HCT116 (cell line): ENCODE data around the gene NHSL2.

Experiments used
- EZH2 ChIP-seq: fragments of 200-600 bp; sonication (generic); IDR thresholded peaks from 2 replicates; pipeline ENCODE4 v1.6.1; 2017; ENCODE audit warnings: antibody characterized with exemption, mixed run types
- EZH2phosphoT487 ChIP-seq: fragments of 200-600 bp; IDR thresholded peaks from 2 replicates; pipeline ENCODE4 v1.6.1; 2018; ENCODE audit warnings: antibody characterized with exemption, borderline replicate concordance
- JUND ChIP-seq: IDR thresholded peaks from 2 replicates; pipeline ENCODE4 v1.6.1; 2012
- MAX ChIP-seq: IDR thresholded peaks from 2 replicates; pipeline ENCODE4 v1.6.1; 2012
- POLR2A ChIP-seq: IDR thresholded peaks from 2 replicates; pipeline ENCODE4 v1.7.0; 2011; ENCODE audit warnings: borderline replicate concordance; ENCODE audit not compliant: insufficient read depth, insufficient read length; ENCODE audit errors: extremely low read depth
- RAD21 ChIP-seq: IDR thresholded peaks from 2 replicates; pipeline ENCODE4 v1.6.1; 2012; ENCODE audit warnings: low read depth, mild to moderate bottlenecking
- REST ChIP-seq: IDR thresholded peaks from 2 replicates; pipeline ENCODE4 v1.6.1; 2012; ENCODE audit warnings: low read depth
- SIN3A ChIP-seq: IDR thresholded peaks from 2 replicates; pipeline ENCODE4 v1.6.1; 2012; ENCODE audit warnings: low read depth
- SP1 ChIP-seq: IDR thresholded peaks from 2 replicates; pipeline ENCODE4 v1.6.1; 2012; ENCODE audit warnings: low read depth
- SRF ChIP-seq: IDR thresholded peaks from 2 replicates; pipeline ENCODE4 v1.6.1; 2012; ENCODE audit warnings: low read depth
- TCF7L2 ChIP-seq: IDR thresholded peaks from 2 replicates; pipeline ENCODE4 v1.7.0; 2011; ENCODE audit warnings: borderline replicate concordance, inconsistent platforms; ENCODE audit not compliant: insufficient read depth, insufficient read length; ENCODE audit errors: extremely low read depth
- TF ChIP-seq, protein P1 (sequence below), 3 experiments: fragments of 200-600 bp in 1 of 3; sonication (generic) in 1 of 3; IDR thresholded peaks in 2 of 3; conservative IDR thresholded peaks in 1 of 3; 2 replicates each; pipeline ENCODE4 v1.5.1; 2012 to 2017; ENCODE audit warnings: low read depth in 2 of 3, low read length in 2 of 3, antibody characterized with exemption in 1 of 3, borderline replicate concordance in 1 of 3, control low read depth in 1 of 3, mild to moderate bottlenecking in 1 of 3, mixed read lengths in 1 of 3, mixed run types in 1 of 3, moderate library complexity in 1 of 3; ENCODE audit not compliant: insufficient read depth in 1 of 3
- TF ChIP-seq, protein P2 (sequence below): IDR thresholded peaks from 2 replicates; pipeline ENCODE4 v1.6.1; 2011; ENCODE audit warnings: mild to moderate bottlenecking, low read length, moderate library complexity; ENCODE audit not compliant: insufficient replicate concordance; ENCODE audit errors: extremely low read depth
- TF ChIP-seq, protein P3 (sequence below): IDR thresholded peaks from 2 replicates; pipeline ENCODE4 v1.6.1; 2012

DNA sequence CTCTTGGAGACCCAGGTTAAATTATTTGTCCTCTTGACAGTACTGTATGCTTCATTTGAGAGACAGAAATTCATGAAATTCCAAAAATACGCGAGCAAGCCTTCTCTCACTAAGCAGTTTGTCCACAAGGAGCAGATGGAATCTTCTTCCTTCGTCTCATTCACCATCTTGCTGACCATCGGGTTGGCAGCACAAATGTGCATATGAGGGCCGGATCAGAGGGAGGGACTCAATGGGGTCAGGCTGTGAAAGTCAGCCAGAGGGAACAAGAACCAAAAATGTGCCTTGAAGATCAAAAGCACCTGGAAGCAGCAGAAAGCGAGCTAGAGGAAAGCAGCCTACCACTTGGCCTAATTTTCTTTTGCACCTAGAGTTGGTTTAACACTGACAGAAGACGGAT is 16.4 kb downstream of the NHSL2 start:
- no peak for TF ChIP-seq REST
- TF ChIP-seq EZH2phosphoT487 = no peak
- TF ChIP-seq, protein P1, sequence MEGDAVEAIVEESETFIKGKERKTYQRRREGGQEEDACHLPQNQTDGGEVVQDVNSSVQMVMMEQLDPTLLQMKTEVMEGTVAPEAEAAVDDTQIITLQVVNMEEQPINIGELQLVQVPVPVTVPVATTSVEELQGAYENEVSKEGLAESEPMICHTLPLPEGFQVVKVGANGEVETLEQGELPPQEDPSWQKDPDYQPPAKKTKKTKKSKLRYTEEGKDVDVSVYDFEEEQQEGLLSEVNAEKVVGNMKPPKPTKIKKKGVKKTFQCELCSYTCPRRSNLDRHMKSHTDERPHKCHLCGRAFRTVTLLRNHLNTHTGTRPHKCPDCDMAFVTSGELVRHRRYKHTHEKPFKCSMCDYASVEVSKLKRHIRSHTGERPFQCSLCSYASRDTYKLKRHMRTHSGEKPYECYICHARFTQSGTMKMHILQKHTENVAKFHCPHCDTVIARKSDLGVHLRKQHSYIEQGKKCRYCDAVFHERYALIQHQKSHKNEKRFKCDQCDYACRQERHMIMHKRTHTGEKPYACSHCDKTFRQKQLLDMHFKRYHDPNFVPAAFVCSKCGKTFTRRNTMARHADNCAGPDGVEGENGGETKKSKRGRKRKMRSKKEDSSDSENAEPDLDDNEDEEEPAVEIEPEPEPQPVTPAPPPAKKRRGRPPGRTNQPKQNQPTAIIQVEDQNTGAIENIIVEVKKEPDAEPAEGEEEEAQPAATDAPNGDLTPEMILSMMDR (IDR thresholded peaks at IDR 0.05 in 2 of 3, conservative IDR thresholded peaks at IDR 0.05 in 1 of 3; ENCODE audit: borderline replicate concordance in 1 of 3, insufficient read depth in 1 of 3, low read depth in 2 of 3, low read length in 2 of 3) = no peak
- TF ChIP-seq SRF = no peak
- no peak for TF ChIP-seq TCF7L2
- TF ChIP-seq EZH2 = no peak
- TF ChIP-seq POLR2A = no peak
- TF ChIP-seq, protein P2, sequence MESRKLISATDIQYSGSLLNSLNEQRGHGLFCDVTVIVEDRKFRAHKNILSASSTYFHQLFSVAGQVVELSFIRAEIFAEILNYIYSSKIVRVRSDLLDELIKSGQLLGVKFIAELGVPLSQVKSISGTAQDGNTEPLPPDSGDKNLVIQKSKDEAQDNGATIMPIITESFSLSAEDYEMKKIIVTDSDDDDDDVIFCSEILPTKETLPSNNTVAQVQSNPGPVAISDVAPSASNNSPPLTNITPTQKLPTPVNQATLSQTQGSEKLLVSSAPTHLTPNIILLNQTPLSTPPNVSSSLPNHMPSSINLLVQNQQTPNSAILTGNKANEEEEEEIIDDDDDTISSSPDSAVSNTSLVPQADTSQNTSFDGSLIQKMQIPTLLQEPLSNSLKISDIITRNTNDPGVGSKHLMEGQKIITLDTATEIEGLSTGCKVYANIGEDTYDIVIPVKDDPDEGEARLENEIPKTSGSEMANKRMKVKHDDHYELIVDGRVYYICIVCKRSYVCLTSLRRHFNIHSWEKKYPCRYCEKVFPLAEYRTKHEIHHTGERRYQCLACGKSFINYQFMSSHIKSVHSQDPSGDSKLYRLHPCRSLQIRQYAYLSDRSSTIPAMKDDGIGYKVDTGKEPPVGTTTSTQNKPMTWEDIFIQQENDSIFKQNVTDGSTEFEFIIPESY = no peak
- TF ChIP-seq SP1 = no peak
- TF ChIP-seq MAX = no peak
- TF ChIP-seq JUND = no peak
- TF ChIP-seq, protein P3, sequence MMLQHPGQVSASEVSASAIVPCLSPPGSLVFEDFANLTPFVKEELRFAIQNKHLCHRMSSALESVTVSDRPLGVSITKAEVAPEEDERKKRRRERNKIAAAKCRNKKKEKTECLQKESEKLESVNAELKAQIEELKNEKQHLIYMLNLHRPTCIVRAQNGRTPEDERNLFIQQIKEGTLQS = no peak
- TF ChIP-seq RAD21 = no peak
- no peak for TF ChIP-seq SIN3A
